Chondrocyte (in vitro differentiated cells): ENCODE measurements around the gene MMP15. TPM values are rescaled to one million over a fixed set of nuclear protein-coding genes. Genes with fewer than 3 reads are reported as not detected.

Source experiments
- DNase-seq: peaks from one replicate; pipeline ENCODE4 v3.0.0; 2021; ENCODE audit warnings: mixed read lengths, low spot score
- H3K27ac Mint-ChIP-seq: one replicate; pipeline ENCODE4 v1.8.0; 2021; ENCODE audit warnings: mild to moderate bottlenecking, moderate library complexity, mixed read lengths; ENCODE audit not compliant: unreplicated experiment
- H3K27me3 Mint-ChIP-seq: 2 replicates; pipeline ENCODE4 v1.8.0; 2021; ENCODE audit warnings: low read depth, mixed read lengths
- H3K36me3 Mint-ChIP-seq: 2 replicates; pipeline ENCODE4 v1.8.0; 2021; ENCODE audit warnings: low read depth, mixed read lengths
- H3K4me1 Mint-ChIP-seq: 2 replicates; pipeline ENCODE4 v1.8.0; 2021; ENCODE audit warnings: low read depth, mild to moderate bottlenecking, mixed read lengths
- H3K4me3 Mint-ChIP-seq: one replicate; pipeline ENCODE4 v1.8.0; 2021; ENCODE audit warnings: mild to moderate bottlenecking, moderate library complexity, mixed read lengths; ENCODE audit not compliant: unreplicated experiment
- H3K9me3 Mint-ChIP-seq: 2 replicates; pipeline ENCODE4 v1.8.0; 2021; ENCODE audit warnings: low read depth, mixed read lengths
- total RNA-seq: library from RNA; stranded (reverse); gene quantifications from 3 replicates; pipeline ENCODE4 v1.2.1, GENCODE V29; 2021
- TF ChIP-seq, protein P1 (sequence below): fragments of 200-600 bp; sonication (generic); IDR thresholded peaks from 2 replicates; pipeline ENCODE4 v1.5.0; 2021; ENCODE audit warnings: antibody characterized with exemption, mild to moderate bottlenecking, moderate library complexity

MMP15 gene
- total RNA-seq, 1 donor from 2014 or later = 12.0 TPM

DNA sequence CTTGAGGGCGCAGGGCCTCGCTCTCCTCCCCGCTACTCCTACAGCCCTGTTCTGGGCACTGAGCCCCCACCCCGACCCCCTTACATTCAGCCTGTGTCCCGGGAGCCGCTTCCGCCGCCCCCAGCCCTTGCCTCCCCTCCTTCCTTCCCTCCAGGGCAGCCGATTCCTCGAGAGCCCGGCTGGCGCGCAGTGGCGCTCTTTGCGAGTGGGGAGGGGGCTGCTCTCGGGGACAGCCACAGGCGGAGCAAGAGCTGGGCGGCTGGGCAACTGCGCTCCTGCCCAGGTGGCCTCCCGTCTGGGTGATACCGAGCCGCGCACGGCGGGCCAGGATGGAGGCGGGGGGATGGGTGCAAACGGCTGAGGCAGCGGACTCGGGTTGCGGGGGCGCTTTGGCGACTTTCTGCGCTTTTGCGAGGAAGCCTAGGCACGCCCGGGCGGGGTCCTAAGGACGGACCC, 1.2 kb downstream of the MMP15 start:
- Mint-ChIP-seq H3K36me3 (no peaks in the 10 kb centered on the region), H3K4me1 (peaks cover 23% of the 10 kb centered on the region), H3K27ac (no peak overlapping the region), H3K27me3 (peaks cover 4% of the 10 kb centered on the region), H3K9me3 (no peaks in the 10 kb centered on the region), H3K4me3 (peak overlapping the region; percentile 58)
- DNase-seq = peak; percentile 95
- TF ChIP-seq, protein P1, sequence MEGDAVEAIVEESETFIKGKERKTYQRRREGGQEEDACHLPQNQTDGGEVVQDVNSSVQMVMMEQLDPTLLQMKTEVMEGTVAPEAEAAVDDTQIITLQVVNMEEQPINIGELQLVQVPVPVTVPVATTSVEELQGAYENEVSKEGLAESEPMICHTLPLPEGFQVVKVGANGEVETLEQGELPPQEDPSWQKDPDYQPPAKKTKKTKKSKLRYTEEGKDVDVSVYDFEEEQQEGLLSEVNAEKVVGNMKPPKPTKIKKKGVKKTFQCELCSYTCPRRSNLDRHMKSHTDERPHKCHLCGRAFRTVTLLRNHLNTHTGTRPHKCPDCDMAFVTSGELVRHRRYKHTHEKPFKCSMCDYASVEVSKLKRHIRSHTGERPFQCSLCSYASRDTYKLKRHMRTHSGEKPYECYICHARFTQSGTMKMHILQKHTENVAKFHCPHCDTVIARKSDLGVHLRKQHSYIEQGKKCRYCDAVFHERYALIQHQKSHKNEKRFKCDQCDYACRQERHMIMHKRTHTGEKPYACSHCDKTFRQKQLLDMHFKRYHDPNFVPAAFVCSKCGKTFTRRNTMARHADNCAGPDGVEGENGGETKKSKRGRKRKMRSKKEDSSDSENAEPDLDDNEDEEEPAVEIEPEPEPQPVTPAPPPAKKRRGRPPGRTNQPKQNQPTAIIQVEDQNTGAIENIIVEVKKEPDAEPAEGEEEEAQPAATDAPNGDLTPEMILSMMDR = peak; percentile 3

DNA sequence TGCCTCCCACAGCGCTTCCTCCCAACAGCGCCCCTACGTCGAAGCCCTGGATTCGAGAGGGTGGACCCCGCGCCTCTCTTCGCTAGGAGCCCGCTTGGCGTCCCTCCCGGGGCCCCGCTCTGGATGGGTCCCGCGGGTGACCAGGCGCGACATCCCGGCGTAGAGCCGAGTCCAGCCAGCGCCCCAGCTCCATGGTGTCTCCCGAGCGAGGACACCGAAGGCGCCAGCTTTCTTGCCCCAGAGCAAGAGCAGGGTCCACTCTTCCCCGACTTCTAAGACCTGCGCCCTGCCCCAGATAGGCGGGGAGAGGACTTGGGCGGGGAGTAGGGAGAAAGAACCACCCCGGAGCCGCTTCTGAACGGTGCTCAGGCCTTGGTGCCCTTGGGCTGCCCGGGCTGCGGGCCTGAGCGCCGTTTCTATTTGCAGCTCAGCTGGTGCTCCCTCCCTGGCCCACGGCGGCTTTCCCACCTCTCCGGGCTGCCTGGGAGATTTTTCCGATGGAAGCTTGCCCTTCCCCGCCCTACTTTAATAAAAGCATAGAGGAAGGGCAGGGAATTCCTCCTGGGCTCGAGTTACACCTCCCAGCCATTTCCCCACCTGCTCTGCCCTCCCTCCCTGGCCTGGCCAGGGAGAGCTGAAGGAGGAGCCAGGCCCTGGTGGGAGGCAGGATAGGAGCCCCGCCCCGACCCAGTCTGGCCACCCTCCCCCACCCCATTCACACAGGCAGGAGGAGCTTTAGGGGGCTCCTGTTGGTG, 1.8 kb downstream of the MMP15 start:
- Mint-ChIP-seq H3K36me3 (no peaks in the 10 kb centered on the region), H3K27ac (no peak overlapping the region), H3K4me1 (peaks cover 17% of the 10 kb centered on the region), H3K9me3 (no peaks in the 10 kb centered on the region), H3K27me3 (peaks cover 4% of the 10 kb centered on the region), H3K4me3 (peak overlapping the region; percentile 58)
- TF ChIP-seq, protein P1 = no peak
- DNase-seq = peak; percentile 72

DNA sequence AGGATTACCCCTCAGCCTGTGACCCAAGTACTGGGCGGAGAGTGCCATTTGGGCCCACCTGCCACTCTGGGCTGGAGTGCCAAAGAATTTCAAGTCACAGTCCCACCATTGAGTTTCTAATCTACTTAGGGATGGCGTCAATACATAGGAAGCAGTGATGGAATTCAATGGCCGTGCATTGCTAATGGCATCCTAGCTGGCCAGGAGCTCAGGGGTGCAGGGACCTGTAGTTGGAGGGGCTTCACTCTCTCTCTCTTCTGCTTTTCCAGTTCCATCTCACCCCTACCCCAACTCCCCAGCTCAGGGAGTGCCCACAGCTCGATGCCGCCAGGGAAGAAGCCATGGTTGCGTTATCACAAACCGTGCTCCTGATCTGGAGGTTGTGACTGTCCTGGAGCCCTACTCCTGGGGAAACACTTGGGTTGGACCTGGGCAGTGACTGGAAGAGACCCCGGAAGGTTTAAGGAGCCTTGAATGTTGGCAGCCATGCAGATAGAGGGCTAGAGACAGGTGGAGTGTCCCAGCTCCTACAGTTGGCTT, 2.4 kb downstream of the MMP15 start:
- H3K27ac Mint-ChIP-seq = no peak overlapping the region
- H3K36me3 Mint-ChIP-seq = no peaks in the 10 kb centered on the region
- TF ChIP-seq, protein P1 = no peak
- H3K27me3 Mint-ChIP-seq = peaks cover 4% of the 10 kb centered on the region
- no peaks in the 10 kb centered on the region for H3K9me3 Mint-ChIP-seq
- H3K4me3 Mint-ChIP-seq = no peak overlapping the region
- peaks cover 10% of the 10 kb centered on the region for H3K4me1 Mint-ChIP-seq
- DNase-seq = peak; percentile 59

DNA sequence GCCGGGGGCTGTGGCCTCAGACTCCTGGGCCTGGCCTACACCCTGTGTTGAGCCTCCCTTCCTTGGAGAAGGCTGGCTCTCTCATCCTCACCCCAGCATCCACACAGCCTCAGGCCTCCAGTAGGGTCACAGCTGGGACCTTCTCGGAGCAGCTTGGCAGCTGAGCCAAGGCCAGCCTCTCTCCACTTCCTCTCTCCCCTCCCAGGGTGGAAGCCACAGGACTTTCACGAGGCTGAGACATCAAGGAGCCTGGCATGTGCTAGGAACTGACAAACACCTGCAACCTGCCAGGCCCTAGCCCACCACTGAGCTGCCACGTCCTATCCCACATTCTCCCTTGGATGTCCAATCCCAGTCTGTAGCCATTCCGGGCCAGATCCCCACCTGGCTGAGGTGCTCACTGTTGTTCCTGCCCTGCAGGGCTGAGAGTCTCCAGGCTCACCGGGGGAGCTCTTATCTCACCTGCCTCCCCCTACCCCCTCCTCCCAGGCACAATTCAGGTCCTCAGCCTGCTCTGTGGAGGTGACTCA, 3.1 kb downstream of the MMP15 start:
- DNase-seq = peak; percentile 74
- H3K4me3 Mint-ChIP-seq = no peak overlapping the region
- H3K9me3 Mint-ChIP-seq = no peaks in the 10 kb centered on the region
- H3K27me3 Mint-ChIP-seq = peaks cover 4% of the 10 kb centered on the region
- H3K36me3 Mint-ChIP-seq = no peaks in the 10 kb centered on the region
- H3K27ac Mint-ChIP-seq = peak overlapping the region; percentile 36
- peaks cover 6% of the 10 kb centered on the region for H3K4me1 Mint-ChIP-seq
- TF ChIP-seq, protein P1 = no peak

DNA sequence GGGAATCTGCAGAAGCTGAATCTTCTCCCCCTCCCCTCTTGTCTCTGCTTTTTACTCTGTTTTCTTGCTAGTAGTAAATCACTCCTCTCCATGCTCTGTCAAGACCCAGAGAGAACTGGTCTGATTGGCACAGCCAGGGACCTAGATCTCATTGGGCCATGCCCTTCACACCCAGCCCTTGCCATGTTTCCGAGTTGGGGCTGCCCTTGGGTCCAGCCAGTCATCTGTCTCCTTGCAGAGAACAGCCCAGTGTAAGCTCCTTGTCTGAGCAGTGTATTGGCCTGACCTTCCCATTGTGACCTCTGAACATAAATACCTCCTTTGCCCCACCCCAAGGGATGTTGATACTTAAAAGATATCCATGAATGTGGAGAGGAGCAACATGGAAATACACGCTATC, 3.9 kb downstream of the MMP15 start:
- Mint-ChIP-seq H3K4me3 (no peak overlapping the region), H3K27me3 (peaks cover 4% of the 10 kb centered on the region), H3K9me3 (no peaks in the 10 kb centered on the region), H3K27ac (no peak overlapping the region), H3K4me1 (peaks cover 6% of the 10 kb centered on the region), H3K36me3 (no peaks in the 10 kb centered on the region)
- DNase-seq = no peak
- TF ChIP-seq, protein P1 = no peak
